SK-N-MC (cell line): ENCODE data around the gene ZRSR2.

Experiments used
- FOXP2 ChIP-seq: optimal IDR thresholded peaks from 2 replicates; pipeline ENCODE3; 2011; ENCODE audit warnings: mild to moderate bottlenecking, moderate library complexity; ENCODE audit not compliant: insufficient read depth; ENCODE audit errors: extremely low read length, control extremely low read depth
- POLR2AphosphoS5 ChIP-seq: IDR thresholded peaks from 2 replicates; pipeline ENCODE4 v1.6.1; 2012; ENCODE audit warnings: mild to moderate bottlenecking, low read depth, low read length, borderline replicate concordance

GRCh38 chrX:15781961-15782699 is 8.2 kb upstream of the ZRSR2 start:
- TF ChIP-seq POLR2AphosphoS5 (no peak), FOXP2 (no peak)
